Type B pancreatic cell (in vitro differentiated cells): ENCODE measurements around the gene TMEM109. TPM values are rescaled to one million over a fixed set of nuclear protein-coding genes. Genes with fewer than 3 reads are reported as not detected.

Source experiments
- DNase-seq: peaks from one replicate; pipeline ENCODE4 v3.0.0; 2021; ENCODE audit warnings: mixed read lengths; ENCODE audit not compliant: unreplicated experiment; ENCODE audit errors: extremely low spot score
- H3K27ac Mint-ChIP-seq: 2 replicates; pipeline ENCODE4 v1.8.0; 2021; ENCODE audit warnings: mild to moderate bottlenecking, mixed read lengths
- H3K27me3 Mint-ChIP-seq: 2 replicates; pipeline ENCODE4 v1.8.0; 2021; ENCODE audit warnings: mixed read lengths
- H3K36me3 Mint-ChIP-seq: 2 replicates; pipeline ENCODE4 v1.8.0; 2021; ENCODE audit warnings: mixed read lengths
- H3K4me1 Mint-ChIP-seq: one replicate; pipeline ENCODE4 v1.8.0; 2021; ENCODE audit warnings: mixed read lengths; ENCODE audit not compliant: unreplicated experiment
- H3K4me3 Mint-ChIP-seq: 2 replicates; pipeline ENCODE4 v1.8.0; 2021; ENCODE audit warnings: mild to moderate bottlenecking, mixed read lengths
- H3K9me3 Mint-ChIP-seq: 2 replicates; pipeline ENCODE4 v1.8.0; 2021; ENCODE audit warnings: mixed read lengths
- total RNA-seq: library from RNA; stranded (reverse); gene quantifications from 2 replicates; pipeline ENCODE4 v1.2.1, GENCODE V29; 2021; ENCODE audit warnings: low replicate concordance
- TF ChIP-seq, protein P1 (sequence below): fragments of 200-600 bp; sonication (generic); conservative IDR thresholded peaks from 2 replicates; pipeline ENCODE4 v1.5.0; 2021; ENCODE audit warnings: antibody characterized with exemption, mild to moderate bottlenecking

The TMEM109 gene
- total RNA-seq, 1 donor from 2014 or later, result 83.0 TPM

DNA sequence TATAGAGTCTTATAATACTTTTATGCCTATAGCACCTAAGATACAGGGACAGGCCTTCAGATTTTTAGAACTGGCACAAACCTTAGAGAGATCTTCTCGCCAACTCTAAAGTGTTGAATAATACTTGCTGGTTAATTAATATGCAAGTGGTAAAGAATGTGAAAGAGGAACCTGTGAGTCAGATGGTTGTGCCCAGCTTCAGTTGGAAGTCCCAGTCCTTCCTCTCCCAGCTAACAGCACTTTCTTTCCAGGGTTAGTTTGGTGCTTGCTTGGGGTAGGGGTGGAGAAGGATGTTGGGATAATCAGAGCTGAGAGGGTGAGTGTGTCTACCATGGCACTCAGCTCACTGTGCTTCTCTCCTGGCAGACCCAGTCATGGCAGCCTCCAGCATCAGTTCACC is 5.4 kb downstream of the TMEM109 start:
- Mint-ChIP-seq H3K9me3 (no peaks in the 10 kb centered on the region), H3K4me3 (no peak overlapping the region), H3K4me1 (peaks cover 23% of the 10 kb centered on the region), H3K27me3 (no peaks in the 10 kb centered on the region), H3K27ac (peak overlapping the region; percentile 55), H3K36me3 (peaks cover 11% of the 10 kb centered on the region)
- TF ChIP-seq, protein P1, sequence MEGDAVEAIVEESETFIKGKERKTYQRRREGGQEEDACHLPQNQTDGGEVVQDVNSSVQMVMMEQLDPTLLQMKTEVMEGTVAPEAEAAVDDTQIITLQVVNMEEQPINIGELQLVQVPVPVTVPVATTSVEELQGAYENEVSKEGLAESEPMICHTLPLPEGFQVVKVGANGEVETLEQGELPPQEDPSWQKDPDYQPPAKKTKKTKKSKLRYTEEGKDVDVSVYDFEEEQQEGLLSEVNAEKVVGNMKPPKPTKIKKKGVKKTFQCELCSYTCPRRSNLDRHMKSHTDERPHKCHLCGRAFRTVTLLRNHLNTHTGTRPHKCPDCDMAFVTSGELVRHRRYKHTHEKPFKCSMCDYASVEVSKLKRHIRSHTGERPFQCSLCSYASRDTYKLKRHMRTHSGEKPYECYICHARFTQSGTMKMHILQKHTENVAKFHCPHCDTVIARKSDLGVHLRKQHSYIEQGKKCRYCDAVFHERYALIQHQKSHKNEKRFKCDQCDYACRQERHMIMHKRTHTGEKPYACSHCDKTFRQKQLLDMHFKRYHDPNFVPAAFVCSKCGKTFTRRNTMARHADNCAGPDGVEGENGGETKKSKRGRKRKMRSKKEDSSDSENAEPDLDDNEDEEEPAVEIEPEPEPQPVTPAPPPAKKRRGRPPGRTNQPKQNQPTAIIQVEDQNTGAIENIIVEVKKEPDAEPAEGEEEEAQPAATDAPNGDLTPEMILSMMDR, result no peak
- DNase-seq, result no peak

GRCh38 chr11:60919956-60920355 is 6.0 kb downstream of the TMEM109 start:
- H3K27ac Mint-ChIP-seq, result no peak overlapping the region
- H3K36me3 Mint-ChIP-seq, result peaks cover 11% of the 10 kb centered on the region
- H3K4me3 Mint-ChIP-seq, result no peak overlapping the region
- no peaks in the 10 kb centered on the region for H3K9me3 Mint-ChIP-seq
- H3K4me1 Mint-ChIP-seq, result peaks cover 23% of the 10 kb centered on the region
- TF ChIP-seq, protein P1, result no peak
- H3K27me3 Mint-ChIP-seq, result no peaks in the 10 kb centered on the region
- DNase-seq, result no peak

DNA sequence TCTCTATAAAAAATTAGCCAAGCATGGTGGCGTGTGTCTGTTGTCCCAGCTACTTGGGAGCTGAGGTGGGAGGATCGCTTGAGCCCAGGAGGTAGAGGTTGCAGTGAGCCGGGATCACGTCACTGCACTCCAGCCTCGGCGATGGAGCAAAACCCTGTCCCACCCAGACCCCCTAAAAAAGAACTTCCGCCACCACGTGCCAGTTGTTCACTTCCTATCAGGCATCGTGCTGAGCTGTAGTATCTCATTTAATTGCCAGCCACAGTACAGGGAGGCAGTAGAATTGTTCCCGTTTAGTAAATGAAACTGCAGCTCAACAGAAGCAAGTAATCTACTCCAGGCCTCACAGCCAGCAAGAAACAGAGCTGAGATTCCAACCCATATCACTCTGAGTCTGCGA is 7.3 kb downstream of the TMEM109 start:
- no peak overlapping the region for H3K4me3 Mint-ChIP-seq
- no peak for DNase-seq
- no peaks in the 10 kb centered on the region for H3K9me3 Mint-ChIP-seq
- no peaks in the 10 kb centered on the region for H3K27me3 Mint-ChIP-seq
- no peak overlapping the region for H3K27ac Mint-ChIP-seq
- TF ChIP-seq, protein P1, result no peak
- H3K36me3 Mint-ChIP-seq, result peaks cover 4% of the 10 kb centered on the region
- H3K4me1 Mint-ChIP-seq, result peaks cover 25% of the 10 kb centered on the region

- Mint-ChIP-seq H3K9me3 (no peaks in the 10 kb centered on the region), H3K27me3 (no peaks in the 10 kb centered on the region), H3K4me3 (no peak overlapping the region), H3K4me1 (peaks cover 25% of the 10 kb centered on the region), H3K27ac (no peak overlapping the region), H3K36me3 (peaks cover 8% of the 10 kb centered on the region)
- DNase-seq, result no peak
- TF ChIP-seq, protein P1, result no peak
These were observed 7.9 kb downstream of the TMEM109 start for GRCh38 chr11:60921777-60922335.

DNA sequence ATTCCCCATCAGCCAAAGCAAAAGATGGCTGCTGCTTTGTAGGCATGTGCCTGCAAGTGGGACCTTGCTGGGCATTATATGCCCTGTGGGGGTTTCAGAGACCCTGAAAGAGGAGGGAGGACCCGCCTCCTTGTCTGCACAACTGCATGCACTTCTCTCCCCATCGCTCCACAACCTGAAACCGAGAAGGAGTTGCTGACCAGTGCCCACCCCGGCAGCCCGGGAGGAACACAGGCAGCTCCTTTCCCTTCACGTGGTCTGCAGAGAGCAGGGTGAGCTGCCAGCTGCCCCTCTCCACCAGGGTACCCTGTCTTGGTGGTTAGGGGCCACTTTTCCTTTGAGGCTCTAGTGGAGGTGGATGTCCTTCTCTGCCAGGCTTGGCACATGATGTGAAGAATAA is 8.9 kb downstream of the TMEM109 start:
- Mint-ChIP-seq H3K9me3 (no peaks in the 10 kb centered on the region), H3K4me3 (no peak overlapping the region), H3K27ac (no peak overlapping the region), H3K4me1 (peaks cover 19% of the 10 kb centered on the region), H3K27me3 (no peaks in the 10 kb centered on the region), H3K36me3 (peaks cover 8% of the 10 kb centered on the region)
- no peak for DNase-seq
- TF ChIP-seq, protein P1, result no peak

DNA sequence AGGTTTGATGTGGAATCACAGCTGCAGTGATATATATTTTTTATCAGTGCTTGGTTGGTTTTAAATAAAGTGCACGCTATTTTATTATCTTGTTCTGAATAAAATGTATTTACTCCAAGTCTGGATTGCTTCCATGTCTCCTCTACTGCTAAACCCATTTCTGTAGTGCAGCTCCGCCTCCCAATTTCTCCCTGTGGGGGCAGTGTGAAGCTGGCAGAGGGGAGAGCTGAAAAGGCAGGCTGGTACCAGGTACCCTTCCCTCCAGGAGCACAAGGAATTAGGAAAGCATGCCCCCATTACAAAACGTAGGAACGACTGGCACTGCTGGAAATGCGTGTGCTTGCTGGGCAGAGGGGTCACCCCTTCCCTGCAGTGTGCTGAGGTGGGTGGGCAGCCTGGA is 9.4 kb downstream of the TMEM109 start:
- peaks cover 15% of the 10 kb centered on the region for H3K4me1 Mint-ChIP-seq
- TF ChIP-seq, protein P1, result no peak
- no peaks in the 10 kb centered on the region for H3K9me3 Mint-ChIP-seq
- no peak overlapping the region for H3K27ac Mint-ChIP-seq
- H3K4me3 Mint-ChIP-seq, result peak overlapping the region; percentile 69
- no peak for DNase-seq
- H3K27me3 Mint-ChIP-seq, result no peaks in the 10 kb centered on the region
- H3K36me3 Mint-ChIP-seq, result peaks cover 8% of the 10 kb centered on the region
